Measurements from ENCODE around the gene OXER1. TPM values are rescaled to one million over a fixed set of nuclear protein-coding genes. Genes with fewer than 3 reads are reported as not detected.

The OXER1 gene
- polyA plus RNA-seq, 10 donors: 4.0 to 9.2 (median 5.2) TPM

- no peak for DNase-seq
Measured at GRCh38 chr2:42712934-42713333, 51.0 kb downstream of the OXER1 start.

Other genes starting within 250 kb of the OXER1 start
- gene MTA3, start 195.5 kb downstream of the OXER1 start, polyA plus RNA-seq (ENCODE audit: insufficient read length in 10 of 10): 10 to 100 TPM; 22.4 to 38.1 (median 29.6) TPM
- 10 to 100 TPM; 14.9 to 26.7 (median 17.0) TPM for gene HAAO, start 28.4 kb upstream of the OXER1 start, polyA plus RNA-seq (ENCODE audit: insufficient read length in 10 of 10)

Measured in muscle of back (tissue), 11 donors.